NCI-H1417 treated with DMSO at 0.1 percent for 48 hours (cell line): ENCODE measurements around the gene ACTN1.
"Not testable (repeated sequence)": the region's sequence is repeated elsewhere in the genome, so short reads cannot be mapped to it uniquely, and the experiment has no call there.

Experiments used
- DNase-seq: peaks from one replicate; lab custom pipeline; 2025; lab: John Stamatoyannopoulos, UW

The ACTN1 gene

GRCh38 chr14:68862954-68863594 lies 116.0 kb downstream of the ACTN1 start:
- DNase-seq = peak; percentile 12

GRCh38 chr14:68860771-68861170 lies 118.3 kb downstream of the ACTN1 start:
- DNase-seq = no peak

GRCh38 chr14:68857516-68858070 lies 121.5 kb downstream of the ACTN1 start:
- no peak for DNase-seq

GRCh38 chr14:68856572-68856971 lies 122.5 kb downstream of the ACTN1 start:
- no peak for DNase-seq

- DNase-seq = no peak
Measured at GRCh38 chr14:68854421-68854820, 124.7 kb downstream of the ACTN1 start.

GRCh38 chr14:68853749-68854148 lies 125.4 kb downstream of the ACTN1 start:
- no peak for DNase-seq

GRCh38 chr14:68852493-68852892 lies 126.6 kb downstream of the ACTN1 start:
- not testable (repeated sequence) for DNase-seq

GRCh38 chr14:68851078-68851477 lies 128.0 kb downstream of the ACTN1 start:
- no peak for DNase-seq

- DNase-seq = no peak
Measured at GRCh38 chr14:68849416-68849815, 129.7 kb downstream of the ACTN1 start.

GRCh38 chr14:68848253-68848652 lies 130.8 kb downstream of the ACTN1 start:
- DNase-seq = no peak

- DNase-seq = not testable (repeated sequence)
Measured at GRCh38 chr14:68847640-68848039, 131.5 kb downstream of the ACTN1 start.

GRCh38 chr14:68846466-68846865 lies 132.6 kb downstream of the ACTN1 start:
- DNase-seq = no peak

- no peak for DNase-seq
Measured at GRCh38 chr14:68844210-68844545, 134.9 kb downstream of the ACTN1 start.

- peak; percentile 23 for DNase-seq
Measured at GRCh38 chr14:68843471-68844209, 135.5 kb downstream of the ACTN1 start.

GRCh38 chr14:68842298-68842697 lies 136.8 kb downstream of the ACTN1 start:
- DNase-seq = no peak

GRCh38 chr14:68841016-68841809 lies 137.9 kb downstream of the ACTN1 start:
- DNase-seq = no peak

GRCh38 chr14:68840454-68840853 lies 138.6 kb downstream of the ACTN1 start:
- no peak for DNase-seq

GRCh38 chr14:68836082-68836481 lies 143.0 kb downstream of the ACTN1 start:
- no peak for DNase-seq

- no peak for DNase-seq
Measured at GRCh38 chr14:68834816-68835215, 144.3 kb downstream of the ACTN1 start.

GRCh38 chr14:68828698-68829097 lies 150.4 kb downstream of the ACTN1 start:
- no peak for DNase-seq

- no peak for DNase-seq
Measured at GRCh38 chr14:68825729-68826128, 153.4 kb downstream of the ACTN1 start.

GRCh38 chr14:68824517-68825347 lies 154.4 kb downstream of the ACTN1 start:
- DNase-seq = no peak
